SK-N-DZ (cell line): ENCODE measurements around the gene NCK2.

Source experiments
- DNase-seq: peaks from one replicate; pipeline ENCODE4 v3.0.0-alpha.2; 2015; ENCODE audit warnings: low spot score

NCK2 gene

DNA sequence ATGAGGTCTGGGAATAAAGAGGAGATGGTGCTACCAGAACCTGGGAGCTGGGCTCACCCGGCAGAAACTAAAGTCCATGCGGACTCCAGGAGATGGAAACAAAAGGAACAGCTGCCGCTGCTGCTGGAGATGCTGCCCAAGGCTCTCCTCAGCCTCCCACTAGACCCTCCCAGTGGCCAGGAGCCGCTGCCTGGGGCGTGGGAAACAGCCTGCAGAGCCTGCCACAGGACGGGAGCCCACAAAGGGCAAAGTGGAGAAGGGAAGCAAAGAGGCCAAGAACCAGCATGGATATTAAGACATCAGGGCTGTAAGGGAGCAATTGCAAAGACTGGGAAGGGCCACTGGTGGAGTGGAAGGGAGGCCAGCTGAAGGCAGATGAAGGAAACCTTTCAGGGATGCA lies 179.6 kb downstream of the NCK2 start:
- DNase-seq: peak; percentile 62

DNA sequence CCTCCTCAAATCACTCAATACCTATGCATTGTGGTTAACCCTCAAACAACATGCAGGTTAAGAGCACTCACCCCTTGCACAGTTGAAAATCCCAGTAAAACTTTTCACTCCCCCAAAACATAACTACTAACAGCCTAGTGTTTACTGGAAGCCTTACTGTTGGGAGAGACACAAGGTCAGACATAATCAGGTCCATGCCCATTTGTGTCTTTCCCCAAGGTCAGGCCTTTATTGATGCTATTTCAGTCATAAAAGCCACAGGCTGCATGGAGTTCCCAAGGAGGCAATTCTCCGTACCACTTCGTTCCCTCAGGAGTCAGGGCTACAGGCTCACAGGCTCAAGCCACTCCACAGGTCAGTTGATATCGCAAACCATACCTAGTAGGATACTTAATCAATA lies 180.2 kb downstream of the NCK2 start:
- DNase-seq: no peak

DNA sequence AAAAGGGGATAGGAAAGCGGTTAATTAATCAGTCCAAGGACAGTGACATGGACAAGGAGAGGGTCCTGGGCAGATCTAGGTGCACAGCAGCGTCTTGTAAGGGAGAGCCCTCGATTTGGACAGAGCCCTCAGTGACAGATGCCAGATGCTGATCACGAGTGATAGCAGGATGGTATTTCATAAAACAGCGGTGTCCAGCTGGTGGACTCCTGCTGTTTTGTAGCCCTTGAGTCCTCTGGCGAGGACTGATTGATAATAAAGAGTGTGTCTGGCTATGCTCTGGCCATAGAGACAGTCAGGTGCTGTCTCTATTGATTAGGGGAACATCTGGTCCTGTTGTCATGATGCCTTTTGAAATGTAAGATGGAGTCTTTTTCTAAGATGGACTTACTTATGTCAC lies 180.7 kb downstream of the NCK2 start:
- peak; percentile 98 for DNase-seq

DNA sequence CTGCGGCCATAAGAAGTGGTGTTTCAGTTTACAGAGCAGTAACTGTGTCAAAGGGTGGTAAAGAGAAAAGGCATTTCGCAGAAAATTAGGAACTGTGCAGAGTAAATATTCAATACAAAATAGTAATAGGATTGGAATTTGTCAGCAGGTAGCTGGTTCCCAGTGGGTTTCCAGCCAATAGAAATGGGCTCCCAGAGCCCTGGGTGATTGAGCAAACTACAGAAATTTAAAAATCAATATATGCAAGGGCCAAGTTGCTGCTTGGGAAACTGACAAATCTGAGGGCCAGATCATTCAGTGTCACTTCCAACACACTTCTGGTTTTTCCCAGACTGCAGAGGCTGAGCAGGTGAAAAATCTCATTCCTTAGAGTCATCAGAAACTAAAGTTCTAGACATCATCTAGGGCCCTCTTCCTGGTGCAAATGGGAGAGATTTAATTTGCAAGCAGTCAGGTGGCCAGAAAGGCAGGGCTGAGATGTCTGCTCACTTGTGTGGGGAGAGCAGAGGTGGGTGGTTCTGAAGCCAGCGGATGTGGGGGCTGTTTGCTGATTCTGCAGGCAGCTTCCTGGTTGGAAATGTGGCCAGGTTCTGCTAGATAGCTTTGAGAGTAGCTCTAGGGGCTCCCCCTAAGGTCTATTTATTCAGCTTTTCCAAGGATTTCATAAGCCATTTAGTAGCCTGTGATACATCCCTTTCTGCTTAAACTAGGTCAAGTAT lies 182.4 kb downstream of the NCK2 start:
- no peak for DNase-seq

DNA sequence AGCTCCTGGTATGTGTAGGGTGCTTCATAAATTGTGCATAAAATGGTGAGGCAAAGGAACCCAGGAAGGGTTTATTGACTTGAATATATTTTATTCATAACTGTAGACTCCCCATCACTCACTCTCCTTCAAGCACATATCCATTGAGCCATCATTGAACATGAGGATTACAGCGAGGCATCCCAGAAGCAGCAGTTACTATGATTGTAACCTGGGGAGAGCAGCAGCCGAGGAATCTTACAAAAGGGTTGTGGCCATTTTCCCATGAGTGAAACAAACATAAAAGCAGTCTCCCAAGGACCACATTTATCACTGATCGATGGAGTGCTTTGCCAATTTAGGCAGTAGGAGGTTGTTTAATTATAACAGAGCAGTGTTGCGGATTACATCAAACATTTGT lies 183.4 kb downstream of the NCK2 start:
- no peak for DNase-seq

DNA sequence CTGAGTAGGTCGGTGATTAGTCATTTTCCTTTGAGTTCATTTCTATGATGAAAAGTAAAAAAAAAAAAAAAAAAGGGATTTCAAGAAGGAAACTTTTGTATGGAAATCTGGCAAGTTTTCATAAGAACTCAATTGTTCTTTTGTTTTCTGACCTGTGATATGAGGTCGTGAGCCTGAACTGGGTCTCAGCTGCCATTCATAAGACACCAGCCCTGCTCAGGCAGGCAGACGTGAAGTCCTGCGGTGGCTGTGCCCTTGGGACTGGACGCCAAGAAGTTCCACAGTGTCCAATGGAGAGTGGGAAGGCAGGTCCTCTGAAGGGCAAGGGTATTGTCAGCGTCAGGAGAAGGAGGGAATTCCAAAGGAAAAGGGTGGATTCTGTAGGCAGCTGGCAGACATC lies 183.9 kb downstream of the NCK2 start:
- DNase-seq: no peak

DNA sequence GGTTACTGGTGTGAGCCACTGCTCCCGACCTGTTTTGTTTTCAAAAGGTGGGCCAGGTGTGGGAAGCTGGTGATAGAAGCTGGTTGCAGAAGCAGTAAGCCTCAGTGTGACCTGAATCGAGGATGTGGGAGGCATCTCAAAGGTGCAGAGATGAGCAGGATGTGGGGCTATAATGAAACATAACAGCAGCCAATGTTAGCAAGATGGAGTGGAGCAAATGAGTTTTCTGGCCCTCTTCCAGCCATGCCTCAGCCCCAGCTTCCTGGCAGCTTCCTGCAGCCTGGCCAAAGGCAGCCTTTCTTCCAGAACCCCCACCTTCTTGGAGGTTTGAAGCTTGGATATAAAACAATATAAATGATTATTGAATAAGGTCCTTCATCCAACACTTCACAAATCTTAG lies 184.8 kb downstream of the NCK2 start:
- no peak for DNase-seq

DNA sequence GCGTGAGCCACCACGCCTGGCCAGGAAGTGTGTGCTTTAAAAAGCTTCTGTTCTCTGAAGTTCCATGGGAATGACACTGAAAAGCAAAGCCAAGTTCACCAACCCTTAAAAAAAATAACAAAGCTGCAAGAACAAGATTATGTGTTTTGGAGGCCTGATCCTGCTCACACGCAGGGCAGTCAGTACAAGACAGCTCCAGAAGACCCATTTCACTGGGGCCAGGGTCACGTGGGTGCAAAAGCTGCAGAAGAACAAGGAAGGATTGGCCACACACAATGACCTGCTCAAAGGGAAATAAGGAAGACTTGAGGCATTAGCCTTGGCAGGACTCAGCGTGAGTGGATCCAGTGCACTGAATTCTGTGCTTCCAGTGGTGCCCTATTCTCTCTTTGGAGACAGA lies 187.9 kb downstream of the NCK2 start:
- DNase-seq: no peak

DNA sequence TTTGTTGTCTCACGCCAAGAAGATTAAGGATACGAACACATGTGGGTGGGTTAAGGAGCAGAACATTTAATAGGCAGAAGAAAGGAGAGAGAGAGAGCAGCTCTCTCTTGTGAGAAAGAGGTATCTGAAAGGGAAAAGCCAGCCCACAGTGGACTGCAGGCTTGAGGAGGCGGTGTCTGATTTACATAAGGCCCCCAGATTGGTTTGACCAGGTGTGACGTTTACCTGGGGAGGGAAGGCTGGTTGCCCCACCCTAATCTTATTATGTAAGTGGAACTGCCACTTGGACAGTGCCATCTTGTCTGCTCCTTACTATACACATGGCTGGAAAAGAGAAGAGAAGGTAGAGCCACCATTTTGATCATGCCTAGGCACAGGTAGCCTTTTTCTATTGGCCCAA lies 189.2 kb downstream of the NCK2 start:
- DNase-seq: peak; percentile 25

DNA sequence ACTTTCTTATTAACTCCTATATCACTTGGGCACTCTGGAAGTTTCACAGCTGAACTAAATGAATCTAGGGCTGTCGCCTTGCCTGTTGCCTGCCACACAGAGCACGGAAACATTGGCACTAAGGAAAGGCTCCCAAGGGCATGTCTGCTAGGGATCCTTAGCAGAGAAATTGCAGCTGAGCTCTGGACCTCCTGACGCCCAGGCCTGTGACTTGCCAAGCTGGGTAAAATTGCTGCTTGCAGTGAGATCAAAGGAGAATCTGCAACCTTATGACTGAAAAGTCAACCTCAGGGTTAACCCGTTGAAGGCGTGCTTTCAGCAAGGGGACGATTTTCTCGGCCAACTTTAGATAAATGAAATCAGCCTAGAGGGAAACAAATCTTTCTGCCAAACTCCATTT lies 189.8 kb downstream of the NCK2 start:
- peak; percentile 31 for DNase-seq

DNA sequence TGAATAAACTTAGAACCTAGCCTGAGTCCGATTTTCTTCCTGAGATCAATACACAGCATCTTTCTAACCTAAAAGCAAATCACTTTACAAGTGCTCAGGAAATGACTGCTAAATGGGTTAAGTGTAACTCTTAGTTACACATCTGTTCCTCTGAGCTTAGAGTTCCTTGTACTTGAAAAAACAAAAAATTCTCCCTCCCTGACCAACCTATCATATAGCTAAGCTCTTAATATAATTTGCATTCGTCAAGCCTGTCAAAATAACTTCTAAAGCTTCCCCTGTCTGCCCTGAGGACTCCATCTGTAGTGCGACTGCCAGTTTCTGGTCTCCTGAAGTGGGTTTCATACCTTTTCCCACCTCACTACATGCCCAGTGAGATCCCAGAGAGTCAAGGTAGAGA lies 190.4 kb downstream of the NCK2 start:
- DNase-seq: peak; percentile 21

DNA sequence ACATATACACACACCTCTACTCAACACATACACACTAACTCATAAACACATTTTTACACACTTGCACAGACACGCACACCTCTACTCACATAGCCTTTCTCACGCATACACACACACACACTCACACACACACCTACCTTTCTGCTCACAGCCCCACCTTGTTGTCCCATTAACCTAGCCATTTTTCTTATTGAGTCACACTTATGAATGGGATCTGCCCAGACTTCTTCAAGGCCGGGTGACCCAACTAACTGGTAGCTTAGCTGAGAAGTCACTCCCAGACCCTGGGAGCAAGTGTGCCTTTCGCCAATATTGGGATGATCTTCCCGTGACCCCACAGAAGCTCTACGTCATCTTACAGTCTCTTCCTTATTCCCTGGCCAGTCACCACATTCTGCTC lies 192.2 kb downstream of the NCK2 start:
- no peak for DNase-seq

DNA sequence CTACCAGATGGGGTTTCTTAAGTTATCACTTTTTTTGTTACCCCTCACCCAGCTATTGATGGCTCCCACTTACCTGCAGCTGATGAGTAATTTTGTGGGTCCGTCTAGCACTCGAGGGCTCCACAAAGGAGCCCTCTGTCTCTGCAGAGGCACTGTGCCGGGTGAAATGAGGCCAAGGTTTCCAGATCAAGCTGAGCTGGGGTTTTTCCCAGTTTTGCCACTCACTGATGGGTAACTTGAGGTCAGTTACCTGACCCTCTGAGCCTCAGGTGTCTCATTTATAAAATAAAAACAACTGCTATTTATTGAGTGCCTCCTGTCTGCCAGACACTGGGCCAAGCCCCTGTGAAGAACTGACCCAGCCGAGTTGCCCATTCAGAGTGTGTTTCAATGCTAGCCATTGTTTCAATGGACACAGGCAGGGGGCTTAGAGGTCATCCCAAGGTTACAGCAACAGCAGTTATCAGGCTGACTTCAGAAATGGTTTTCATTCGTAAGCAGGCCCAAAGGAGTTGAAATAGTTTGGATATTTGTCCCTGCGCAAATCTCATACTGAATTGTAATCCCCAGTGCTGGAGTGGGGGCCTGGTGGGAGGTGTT lies 192.9 kb downstream of the NCK2 start:
- DNase-seq: no peak
